OCI-M2 (cell line): ENCODE data around the gene RPA1.

ENCODE experiments used
- DNase-seq: peaks from one replicate; lab custom pipeline; 2025; ENCODE audit not compliant: unreplicated experiment; lab: John Stamatoyannopoulos, UW

RPA1 gene

DNA sequence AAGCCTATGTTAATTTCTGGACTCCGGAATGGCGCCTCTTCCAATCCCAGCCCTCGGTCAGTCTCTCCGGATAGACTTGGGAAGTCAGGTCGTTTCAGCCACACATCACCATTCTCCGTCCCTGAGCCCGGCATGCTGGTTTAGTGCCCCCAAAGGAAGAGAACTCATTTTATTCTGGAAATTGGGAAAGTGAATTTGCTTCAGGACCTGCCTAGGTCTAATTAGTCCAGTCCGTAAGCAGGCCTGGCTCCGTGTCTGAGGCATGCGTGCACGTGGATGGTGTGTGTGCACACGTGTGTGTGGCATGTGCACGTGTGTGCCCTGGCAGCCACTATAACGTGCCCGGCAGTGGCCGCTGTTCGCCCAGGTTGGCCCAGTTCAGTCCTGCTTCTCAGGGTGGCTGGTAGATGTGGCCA is 77.4 kb downstream of the RPA1 start:
- DNase-seq, result no peak

DNA sequence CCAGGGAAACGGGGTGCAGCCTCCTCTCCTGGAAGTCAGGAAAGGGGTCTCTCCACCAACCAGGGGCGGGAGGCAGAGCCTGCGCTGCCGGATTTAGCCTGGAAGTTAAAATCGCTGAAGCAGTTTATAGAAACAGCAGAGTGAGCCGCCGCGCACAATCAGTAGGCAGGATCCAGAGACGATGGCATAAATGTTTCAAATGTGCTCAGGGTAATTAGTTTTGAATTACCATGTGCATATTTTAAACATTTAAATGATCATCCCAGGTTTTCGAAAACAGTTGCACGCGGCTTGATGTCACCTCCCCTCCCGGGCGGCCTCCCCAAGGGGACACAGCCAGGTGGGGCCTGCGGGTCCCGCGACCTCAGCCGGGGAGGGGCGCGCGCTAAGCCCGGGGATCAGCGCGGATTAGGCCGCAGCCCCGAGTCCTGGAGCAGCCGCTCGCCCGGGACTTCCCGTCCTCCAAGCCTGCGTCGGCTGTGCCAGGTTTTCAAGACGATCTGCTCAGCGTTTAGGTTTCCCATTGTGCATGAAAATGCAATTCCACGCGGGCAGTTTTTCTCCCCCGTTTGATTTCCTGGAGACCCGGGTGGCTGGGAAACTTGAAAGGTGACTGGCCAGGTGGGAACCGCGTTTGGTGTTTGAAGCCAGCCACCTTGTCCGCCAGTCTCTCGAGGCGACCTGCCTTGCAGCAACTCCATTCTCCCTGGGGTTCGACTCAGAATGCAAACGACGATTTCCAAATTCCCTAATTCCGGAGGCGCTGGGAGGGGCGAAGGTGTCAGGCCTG is 78.3 kb downstream of the RPA1 start:
- DNase-seq, result no peak

DNA sequence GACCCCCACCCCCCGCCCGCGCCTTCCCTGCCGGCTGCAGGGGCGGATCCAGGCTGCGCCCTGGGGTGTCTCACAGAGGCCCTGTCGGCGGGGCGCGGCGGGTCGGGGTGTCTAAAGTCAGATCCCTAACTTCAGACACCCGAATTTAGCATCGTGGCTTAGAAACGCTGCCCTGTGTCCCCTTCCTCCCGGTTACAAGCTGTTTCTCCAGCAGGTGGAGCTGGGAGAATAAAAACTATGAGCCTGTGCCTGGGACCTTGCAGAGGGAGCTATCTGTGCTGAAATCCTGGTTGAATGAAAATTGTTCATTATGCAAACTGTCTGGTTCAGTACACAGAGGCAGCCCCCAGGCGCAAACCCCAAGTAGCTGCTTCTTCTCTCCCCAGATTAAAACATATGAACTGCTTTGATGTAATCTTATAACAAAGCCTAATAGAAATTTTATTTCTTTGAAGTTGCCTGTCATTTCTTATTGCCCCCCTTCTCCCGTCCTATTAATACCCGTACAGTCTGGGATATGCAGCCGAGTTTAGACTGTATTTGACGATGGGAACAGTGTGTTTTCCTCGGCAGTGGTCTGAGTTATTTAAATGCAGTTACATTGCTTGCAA is 79.0 kb downstream of the RPA1 start:
- DNase-seq, result no peak

DNA sequence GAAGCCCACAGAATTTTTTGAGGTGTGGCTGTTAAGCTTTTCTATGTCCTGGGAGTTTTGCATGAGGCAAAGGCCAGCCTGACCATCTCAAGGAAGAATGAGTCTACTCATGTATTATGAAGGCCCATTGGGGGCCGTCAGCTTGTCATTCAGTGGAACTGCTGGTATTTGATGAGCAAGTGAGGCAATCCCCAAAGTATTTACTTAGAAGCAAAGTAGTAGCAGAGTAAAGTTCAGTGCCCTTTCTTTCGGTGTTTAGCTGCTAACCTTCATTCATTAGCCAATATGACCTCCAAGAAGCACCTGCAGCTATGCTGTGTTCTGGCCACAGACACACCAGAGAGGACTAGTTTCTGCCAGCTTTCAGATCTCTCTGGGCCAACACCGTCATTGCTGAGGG is 80.2 kb downstream of the RPA1 start:
- DNase-seq, result no peak

DNA sequence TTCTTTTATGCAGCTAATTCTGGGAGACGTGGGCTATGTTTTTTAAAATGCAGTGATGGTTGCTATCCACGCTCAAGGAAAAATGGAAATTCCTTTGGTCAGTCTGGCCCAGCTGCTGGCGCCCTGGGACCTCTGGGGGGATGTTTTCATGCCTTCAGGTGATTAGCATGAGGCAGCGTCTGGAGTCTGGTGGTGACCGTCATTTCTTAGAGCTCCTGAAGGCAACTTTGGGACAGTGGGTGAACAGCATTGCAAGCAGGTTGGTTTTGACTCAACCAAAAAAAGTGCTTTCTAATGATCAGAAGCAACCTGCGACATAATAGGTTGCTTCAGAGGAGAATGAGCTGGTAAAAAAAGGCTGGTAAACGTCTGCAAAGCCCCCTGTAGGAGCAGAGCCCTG is 82.3 kb downstream of the RPA1 start:
- DNase-seq, result no peak

DNA sequence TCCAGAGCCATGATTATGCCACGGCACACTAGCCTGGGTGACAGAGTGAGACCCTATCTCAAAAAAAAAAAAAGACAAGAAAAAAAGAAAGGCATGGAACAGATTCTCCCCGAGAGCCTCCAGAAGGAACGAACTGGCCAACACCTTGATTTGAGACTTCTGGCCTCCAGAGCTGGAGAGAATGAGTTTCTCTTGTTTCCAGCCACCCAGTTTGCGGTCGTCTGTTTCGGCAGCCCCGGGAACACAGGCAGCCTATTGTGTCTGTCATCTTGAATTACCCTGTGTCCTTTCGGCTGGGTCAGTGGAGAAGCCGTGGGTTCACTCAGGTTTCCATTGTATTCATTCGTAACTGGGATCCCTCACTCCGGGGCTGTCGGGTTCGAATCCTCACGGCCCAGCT is 83.9 kb downstream of the RPA1 start:
- no peak for DNase-seq

DNA sequence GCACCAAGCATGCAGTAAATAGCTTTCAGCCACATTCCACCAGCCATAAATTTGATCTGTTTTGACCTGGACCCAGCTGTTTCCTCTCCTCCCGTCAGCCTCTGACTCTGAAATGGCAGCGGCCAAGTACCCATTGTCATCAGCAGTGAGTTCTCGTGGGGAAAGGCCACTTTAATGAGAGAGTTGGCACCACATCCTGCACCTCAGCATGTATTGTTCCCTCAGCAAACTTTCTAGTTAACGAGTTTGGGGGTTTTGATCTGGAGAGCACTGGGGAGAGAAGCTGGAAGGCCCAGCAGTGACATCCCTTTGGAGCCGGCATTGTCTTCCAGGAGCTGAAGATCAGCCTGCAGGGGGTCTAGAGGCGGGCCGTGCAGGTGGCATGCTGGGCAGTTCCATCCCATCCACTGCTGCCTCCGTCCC is 84.9 kb downstream of the RPA1 start:
- DNase-seq, result no peak

DNA sequence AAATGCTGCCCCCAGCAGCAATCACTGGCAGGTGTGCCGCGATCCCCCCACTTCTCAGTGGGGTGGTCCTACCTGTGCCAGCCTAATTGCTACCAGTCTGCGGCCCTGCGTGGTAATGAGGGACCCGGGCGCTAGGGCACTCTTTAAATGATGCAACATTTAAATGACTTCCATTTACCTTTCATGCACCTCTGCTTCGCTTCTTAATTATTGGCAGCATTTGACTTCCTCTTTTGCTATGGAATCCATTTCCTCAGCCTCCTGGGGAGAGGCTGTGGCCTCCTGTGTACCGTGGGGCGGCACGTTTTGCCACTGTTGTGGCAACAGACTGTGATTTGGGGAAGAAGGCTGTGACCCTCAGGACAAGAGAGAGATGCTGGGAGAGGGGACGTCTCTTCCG is 86.1 kb downstream of the RPA1 start:
- no peak for DNase-seq

DNA sequence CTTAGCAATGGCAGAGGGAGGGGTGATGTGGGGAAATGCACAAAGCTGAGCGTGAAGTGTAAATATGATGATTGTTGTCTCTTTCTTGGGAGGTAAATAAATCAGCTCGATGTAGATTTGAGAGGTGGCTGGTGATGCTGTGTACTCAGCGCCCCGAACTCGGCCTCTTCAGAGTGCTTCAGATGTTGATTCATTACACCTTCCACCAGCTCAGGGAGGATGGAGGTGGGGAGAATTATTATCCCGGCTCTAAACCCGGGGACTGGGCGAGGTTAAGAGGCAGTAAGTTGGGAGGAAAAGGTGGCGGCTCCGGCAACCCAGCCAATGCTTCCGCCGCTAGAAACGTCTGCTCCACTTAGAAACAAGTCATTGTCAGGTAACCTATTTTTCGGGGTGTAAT is 86.5 kb downstream of the RPA1 start:
- no peak for DNase-seq

DNA sequence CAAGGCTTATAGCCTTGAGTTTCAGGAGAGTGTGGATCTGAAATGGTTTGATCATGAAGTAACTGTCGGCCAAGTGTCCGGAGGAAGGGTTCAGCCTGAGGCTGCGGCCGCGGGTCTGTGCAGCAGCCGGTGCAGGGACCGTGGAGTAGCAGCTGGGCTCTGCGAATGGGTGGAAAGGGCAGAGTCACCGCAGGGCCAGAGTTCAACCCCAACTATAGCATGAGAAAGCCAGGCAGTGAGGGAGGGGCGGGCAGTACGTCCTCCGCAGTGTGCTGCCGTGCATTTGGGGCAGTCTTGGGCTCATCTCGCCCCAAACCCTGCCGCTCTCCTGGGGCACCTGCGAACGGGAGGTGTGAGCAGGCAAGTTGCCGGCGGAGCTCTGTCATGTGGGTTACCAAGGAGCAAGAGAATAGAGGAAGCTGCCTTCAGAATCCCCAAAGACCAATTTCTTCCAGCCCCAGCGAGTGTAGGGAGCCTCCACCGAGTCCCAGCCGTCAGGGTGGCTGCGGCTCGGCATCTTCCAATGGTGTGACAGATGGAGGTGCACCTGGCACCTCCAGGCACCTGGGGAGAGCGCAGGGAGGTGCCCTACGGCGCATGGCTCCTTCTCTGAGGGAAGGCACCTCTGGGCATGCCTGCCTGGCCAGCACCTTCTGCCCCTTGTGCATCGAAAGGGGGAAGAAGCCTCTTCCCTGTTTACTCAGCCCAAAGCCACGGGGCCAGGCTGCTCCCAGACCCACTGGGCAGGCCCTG is 87.3 kb downstream of the RPA1 start:
- no peak for DNase-seq

DNA sequence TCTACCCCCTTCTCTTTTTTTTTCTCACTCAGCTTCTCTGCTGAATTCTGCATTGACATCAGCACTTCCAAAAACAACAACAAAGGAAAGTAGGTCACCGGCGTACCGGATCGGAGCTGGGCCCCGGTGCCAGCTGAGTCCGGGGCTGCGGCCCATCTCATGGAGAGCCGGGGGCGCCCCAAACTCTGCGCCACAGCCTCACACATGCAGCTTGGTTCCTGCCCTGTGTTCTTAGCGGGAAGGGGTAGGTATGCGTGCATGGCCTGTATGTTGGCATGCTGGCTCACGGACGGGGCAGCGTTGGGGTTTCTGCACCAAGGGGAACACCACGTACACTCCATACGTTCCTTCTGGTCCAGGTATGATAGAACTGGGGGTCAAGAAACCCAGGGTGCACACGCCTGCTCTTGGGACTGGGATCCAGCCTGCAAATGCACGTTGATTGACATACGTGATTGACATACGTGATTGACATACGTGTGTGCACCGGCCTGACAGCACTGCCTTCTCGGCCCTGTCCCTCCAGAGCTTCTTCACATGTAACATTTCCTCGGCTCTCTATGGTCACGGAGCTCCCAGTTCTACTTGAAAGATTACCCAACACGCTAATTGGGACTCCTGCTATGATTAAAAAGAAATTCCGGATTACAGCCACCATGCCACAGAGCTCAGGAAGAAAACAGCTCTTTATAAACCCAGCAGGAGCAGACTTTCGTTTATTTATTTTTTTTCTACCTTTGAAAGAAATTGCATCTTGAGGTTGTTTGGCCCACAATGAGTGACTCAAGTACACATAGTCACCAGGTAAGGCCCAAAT is 88.7 kb downstream of the RPA1 start:
- no peak for DNase-seq

DNA sequence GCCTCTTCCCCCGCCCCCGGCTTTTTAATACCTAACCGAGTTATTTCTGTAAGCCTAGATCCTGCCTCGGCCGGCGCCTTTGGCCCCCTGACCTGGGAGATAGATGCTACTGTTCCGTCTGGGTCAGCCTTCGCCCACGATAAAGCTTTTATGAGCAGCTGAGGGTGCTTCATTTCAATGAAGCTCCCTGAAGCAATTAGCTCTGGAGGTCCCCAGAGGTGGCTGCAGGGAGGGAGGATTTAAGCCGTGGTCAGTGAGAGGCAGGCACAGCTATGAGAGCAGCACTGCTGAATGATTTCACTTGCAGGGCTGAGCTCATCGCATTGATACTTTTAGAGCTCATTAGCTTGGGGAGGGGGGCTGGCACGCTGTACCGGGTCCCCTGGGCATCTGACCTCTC is 89.4 kb downstream of the RPA1 start:
- no peak for DNase-seq

DNA sequence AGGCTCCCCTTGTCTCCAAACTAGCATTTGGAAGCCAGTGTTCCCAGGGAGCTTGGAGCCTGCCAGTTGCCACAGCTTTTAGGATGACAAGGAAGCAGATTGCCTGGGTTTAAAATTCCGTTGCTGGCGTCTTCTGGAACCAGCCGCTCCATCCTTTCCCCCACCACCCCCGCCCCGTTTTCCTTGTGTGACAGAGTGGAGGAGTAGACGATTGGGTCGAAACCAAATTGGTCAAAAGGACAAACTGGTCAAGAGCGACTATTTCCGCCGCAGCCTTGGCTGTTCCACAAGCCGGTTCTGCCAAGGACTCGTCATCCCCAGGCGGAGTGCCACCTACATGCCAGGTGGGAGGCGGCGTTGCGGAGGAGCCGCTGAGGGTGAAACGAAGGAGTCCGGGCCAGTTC is 91.1 kb downstream of the RPA1 start:
- no peak for DNase-seq

DNA sequence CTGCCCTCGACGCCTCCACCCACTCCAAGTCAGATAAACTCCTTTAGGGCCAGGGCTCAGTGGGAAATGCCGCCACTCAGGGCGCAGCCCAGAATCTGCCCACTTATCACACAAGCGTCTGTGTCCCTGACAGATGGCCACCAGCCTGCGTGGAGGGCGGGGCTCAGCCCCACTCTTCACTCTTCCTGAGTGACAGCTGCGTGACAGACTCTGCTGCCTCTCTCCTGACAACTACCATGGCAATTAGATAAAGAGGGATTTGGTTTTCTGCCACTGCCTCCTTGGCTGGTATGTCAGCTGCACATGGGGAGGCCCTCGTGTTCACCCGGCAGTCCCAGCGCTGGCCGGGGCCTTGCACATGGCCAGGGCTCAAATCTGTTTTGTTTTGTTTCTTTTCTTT is 99.2 kb downstream of the RPA1 start:
- no peak for DNase-seq

DNA sequence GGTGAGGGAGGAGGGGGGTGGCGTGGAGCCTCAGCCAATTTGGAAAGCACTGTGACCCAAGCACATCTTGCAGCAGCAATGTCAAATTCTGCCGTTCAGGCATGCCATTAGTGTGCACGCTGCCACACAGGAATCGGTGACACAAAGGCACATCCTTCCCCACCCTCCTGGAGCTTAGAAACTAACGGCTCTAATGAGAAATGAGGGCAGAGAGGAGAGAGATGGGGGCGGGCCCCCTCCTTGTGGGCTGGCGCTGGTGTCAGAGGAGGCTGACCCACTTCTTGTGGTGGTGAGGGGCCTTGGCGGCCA is 100.5 kb downstream of the RPA1 start:
- no peak for DNase-seq

DNA sequence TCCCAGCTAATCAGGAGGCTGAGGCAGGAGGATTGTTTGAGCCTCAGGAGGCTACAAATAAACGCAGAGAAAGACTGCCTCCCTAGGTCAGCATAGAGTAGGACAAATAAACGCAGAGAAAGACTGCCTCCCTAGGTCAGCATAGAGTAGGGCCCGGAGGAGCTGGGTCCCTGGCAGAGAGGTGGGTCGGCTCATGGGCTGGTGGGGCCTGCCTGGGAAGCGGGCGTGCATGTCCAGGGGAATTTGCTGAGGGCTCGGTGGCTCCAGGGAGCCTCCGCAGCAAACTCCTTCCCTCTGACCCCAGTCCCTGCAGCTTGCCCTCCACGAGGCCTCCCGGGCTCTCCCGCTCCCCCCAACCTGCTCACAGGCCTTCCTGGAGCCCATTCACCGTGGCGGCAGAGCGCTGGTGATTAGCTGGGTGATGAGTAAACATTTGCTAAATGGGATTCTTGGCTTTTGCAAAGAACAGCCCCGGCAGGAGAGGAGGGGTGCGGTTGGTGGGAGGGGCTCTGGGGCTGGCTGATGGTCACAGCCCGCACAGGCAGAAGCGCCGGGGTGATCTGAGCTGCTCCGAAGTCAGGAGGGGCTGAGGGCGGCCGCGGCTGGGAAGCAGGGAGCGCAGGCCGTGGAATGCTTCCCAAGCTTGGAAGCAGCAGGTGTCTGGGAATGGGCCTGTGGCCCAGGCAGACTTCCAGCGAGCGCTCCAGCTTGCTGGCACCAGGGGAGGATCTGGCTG is 102.2 kb downstream of the RPA1 start:
- DNase-seq, result no peak

DNA sequence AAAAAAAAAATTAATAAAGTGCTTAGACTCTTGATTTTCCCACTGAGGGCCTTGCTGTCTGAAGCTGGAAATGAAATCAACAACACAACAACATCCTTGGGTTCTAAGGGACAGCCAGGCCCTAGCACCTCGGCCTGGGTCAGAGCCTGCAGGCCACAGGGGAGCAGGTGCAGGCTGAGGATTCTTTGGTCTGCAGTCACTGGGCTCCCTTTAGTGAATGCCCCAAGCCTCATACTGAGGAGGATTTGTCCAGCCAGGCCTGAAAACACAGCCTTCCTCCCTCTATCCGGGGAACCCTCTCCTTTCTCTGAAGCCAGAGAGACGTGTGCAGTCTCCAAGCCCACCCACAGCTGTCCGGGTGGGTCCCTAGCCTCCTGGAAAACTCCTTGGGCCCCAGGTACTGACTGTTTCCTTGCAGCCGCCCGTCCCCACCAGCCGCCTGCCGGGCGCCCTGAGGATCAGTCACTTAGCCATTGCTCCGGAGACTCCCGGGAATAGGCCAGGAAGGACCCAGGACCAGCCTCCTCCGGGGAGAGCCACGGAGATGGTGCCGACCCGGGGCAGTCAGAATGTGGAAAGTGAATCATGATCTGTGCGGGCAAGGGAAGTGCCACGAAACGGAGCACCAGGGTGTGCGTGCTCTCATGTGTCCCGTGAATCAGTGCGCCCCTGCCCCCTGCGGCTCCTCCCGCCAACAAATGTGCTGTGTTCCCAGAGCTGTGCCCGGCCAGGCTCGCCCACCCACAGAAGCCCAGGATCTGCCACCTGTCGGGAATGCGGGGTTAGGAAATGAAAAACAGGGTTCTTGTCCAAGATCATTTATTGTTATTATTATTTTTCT is 104.3 kb downstream of the RPA1 start:
- no peak for DNase-seq

DNA sequence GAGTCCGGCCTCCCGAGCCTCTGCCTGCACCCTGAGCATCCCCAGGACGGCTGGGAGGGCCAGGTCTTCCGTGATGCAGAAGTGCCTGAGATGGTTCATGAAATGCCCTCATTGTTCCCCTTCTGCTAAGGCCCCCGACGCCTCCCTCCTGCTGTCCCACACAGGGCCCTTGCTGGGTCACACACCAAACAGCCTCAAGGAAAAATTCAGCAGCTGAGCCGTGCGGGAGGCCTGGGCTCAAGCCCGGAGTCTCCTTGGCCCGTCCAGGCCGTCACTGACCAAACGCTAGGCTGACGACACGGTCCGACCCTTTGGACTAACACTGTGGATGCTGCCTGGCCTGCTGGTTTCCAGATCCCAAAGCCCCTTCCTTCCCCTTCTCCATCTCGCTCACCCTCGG is 105.1 kb downstream of the RPA1 start:
- DNase-seq, result no peak

DNA sequence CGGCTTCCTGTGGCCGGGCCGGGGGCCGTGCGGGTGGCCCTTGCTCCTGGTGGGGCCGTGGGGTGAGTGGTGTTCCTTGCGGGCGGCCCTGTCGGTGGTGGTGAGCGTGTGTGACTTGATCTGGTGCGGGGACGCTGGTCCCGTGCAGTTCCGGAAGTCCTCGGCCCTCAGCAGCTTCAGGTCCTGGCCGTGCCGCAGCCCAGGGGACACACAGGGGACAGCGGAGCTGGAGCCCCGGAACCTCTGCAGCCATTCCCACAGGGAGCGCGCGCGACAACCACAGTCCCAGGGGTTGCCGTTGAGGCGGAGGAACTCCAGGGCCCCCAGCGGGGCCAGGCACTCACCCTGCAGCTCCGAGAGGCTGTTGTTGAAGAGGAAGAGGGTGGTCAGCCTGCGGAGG is 107.0 kb downstream of the RPA1 start:
- DNase-seq, result no peak

DNA sequence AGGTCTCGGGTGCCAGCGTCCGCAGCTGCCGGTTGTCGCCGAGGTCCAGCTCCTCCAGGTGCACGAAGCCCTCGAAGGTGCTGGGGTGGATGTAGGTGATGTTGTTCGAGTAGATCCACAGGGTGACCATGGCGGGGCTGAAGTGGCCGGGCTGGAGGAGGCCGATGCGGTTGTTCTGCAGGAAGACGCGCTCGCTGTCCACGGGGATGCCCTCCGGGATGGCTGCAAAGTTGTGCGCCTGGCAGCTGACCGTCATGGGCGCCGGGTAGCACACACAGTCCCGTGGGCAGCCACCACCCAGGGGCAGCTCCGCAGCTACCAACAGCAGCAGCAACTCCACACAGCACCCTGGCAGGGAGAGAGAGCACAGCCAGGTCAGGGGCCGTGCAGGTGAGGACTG is 107.7 kb downstream of the RPA1 start:
- no peak for DNase-seq
